ENCODE results near the gene FCRL4. TPM values are rescaled to one million over a fixed set of nuclear protein-coding genes. Genes with fewer than 3 reads are reported as not detected.

The FCRL4 gene
- total RNA-seq, 3 donors from 2014 or later (not counting 1 experiment from before 2014, with no cell fraction given) = not detected

- H3K27me3 Mint-ChIP-seq (ENCODE audit: low read depth in 2 of 2) = peaks cover 8 to 14% of the 10 kb centered on the region in 2 donors
- H3K27ac Mint-ChIP-seq = no peak overlapping the region
- ATAC-seq = no peak
- TF ChIP-seq CTCF (IDR thresholded peaks at IDR 0.05) = no peak
- H3K9me3 Mint-ChIP-seq = no peaks in the 10 kb centered on the region
- Histone ChIP-seq H3K4me3 (ENCODE audit: low read length) (no peak overlapping the region), H3K27me3 (ENCODE audit: control insufficient read depth, insufficient read depth, low read length) (no peaks in the 10 kb centered on the region), H3K36me3 (ENCODE audit: control insufficient read depth, insufficient read depth, low read length) (no peaks in the 10 kb centered on the region), H3K27ac (ENCODE audit: low read length) (no peak overlapping the region), H3K9me3 (ENCODE audit: control insufficient read depth, insufficient read depth, low read length) (no peaks in the 10 kb centered on the region), H3K4me1 (ENCODE audit: control insufficient read depth, insufficient read depth, low read length) (no peaks in the 10 kb centered on the region)
- intact Hi-C loops (cut with micrococcal nuclease) = no loop called here
- no peak for DNase-seq
- no peak overlapping the region for H3K4me3 Mint-ChIP-seq
- 87% methylated on average over 3 of the region's 3 CpGs for WGBS (ENCODE audit: insufficient coverage)
- no peaks in the 10 kb centered on the region for H3K4me1 Mint-ChIP-seq
- H3K36me3 Mint-ChIP-seq = no peaks in the 10 kb centered on the region
Measured at GRCh38 chr1:157618190-157618589, 20.3 kb upstream of the FCRL4 start.

- H3K36me3 ChIP-seq (ENCODE audit: control insufficient read depth, insufficient read depth, low read length) = no peaks in the 10 kb centered on the region
- peaks cover 7 to 16% of the 10 kb centered on the region in 2 donors for H3K4me1 Mint-ChIP-seq
- H3K9me3 Mint-ChIP-seq = no peaks in the 10 kb centered on the region
- H3K4me1 ChIP-seq (ENCODE audit: control insufficient read depth, insufficient read depth, low read length) = peaks cover 13% of the 10 kb centered on the region
- no peak for TF ChIP-seq CTCF (IDR thresholded peaks at IDR 0.05)
- no peak overlapping the region for H3K4me3 ChIP-seq (ENCODE audit: low read length)
- no peak overlapping the region for H3K4me3 Mint-ChIP-seq
- ATAC-seq (no peak), DNase-seq (no peak)
- intact Hi-C loops (cut with micrococcal nuclease) = no loop called here
- H3K27me3 ChIP-seq (ENCODE audit: control insufficient read depth, insufficient read depth, low read length) = peaks cover 6% of the 10 kb centered on the region
- H3K36me3 Mint-ChIP-seq = no peaks in the 10 kb centered on the region
- H3K27ac Mint-ChIP-seq = no peak overlapping the region
- no peaks in the 10 kb centered on the region for H3K9me3 ChIP-seq (ENCODE audit: control insufficient read depth, insufficient read depth, low read length)
- H3K27ac ChIP-seq (ENCODE audit: low read length) = no peak overlapping the region
- peaks cover 15 to 21% of the 10 kb centered on the region in 2 donors for H3K27me3 Mint-ChIP-seq (ENCODE audit: low read depth in 2 of 2)
- no CpG with 5 or more reads among the region's 1 CpG for WGBS (ENCODE audit: insufficient coverage)
Measured at GRCh38 chr1:157600236-157600635, 2.4 kb upstream of the FCRL4 start.

GRCh38 chr1:157596384-157596783, 1.5 kb downstream of the FCRL4 start:
- H3K36me3 Mint-ChIP-seq = no peaks in the 10 kb centered on the region
- H3K9me3 Mint-ChIP-seq = no peaks in the 10 kb centered on the region
- peaks cover 19% of the 10 kb centered on the region for H3K4me1 ChIP-seq (ENCODE audit: control insufficient read depth, insufficient read depth, low read length)
- H3K4me1 Mint-ChIP-seq = peaks cover 9 to 17% of the 10 kb centered on the region in 2 donors
- ATAC-seq (no peak), DNase-seq (no peak)
- no peaks in the 10 kb centered on the region for H3K9me3 ChIP-seq (ENCODE audit: control insufficient read depth, insufficient read depth, low read length)
- no peaks in the 10 kb centered on the region for H3K27me3 ChIP-seq (ENCODE audit: control insufficient read depth, insufficient read depth, low read length)
- H3K36me3 ChIP-seq (ENCODE audit: control insufficient read depth, insufficient read depth, low read length) = no peaks in the 10 kb centered on the region
- H3K27ac Mint-ChIP-seq = no peak overlapping the region
- no peak overlapping the region for H3K27ac ChIP-seq (ENCODE audit: low read length)
- WGBS (ENCODE audit: insufficient coverage) = 84% methylated on average over 5 of the region's 6 CpGs
- H3K27me3 Mint-ChIP-seq (ENCODE audit: low read depth in 2 of 2) = peaks cover 6 to 7% of the 10 kb centered on the region in 2 donors
- H3K4me3 ChIP-seq (ENCODE audit: low read length) = no peak overlapping the region
- intact Hi-C loops (cut with micrococcal nuclease) = no loop called here
- no peak overlapping the region for H3K4me3 Mint-ChIP-seq
- no peak for TF ChIP-seq CTCF (IDR thresholded peaks at IDR 0.05)

GRCh38 chr1:157595356-157595755, 2.5 kb downstream of the FCRL4 start:
- H3K27me3 Mint-ChIP-seq (ENCODE audit: low read depth in 2 of 2) = no peaks in the 10 kb centered on the region
- H3K27ac ChIP-seq (ENCODE audit: low read length) = no peak overlapping the region
- DNase-seq (no peak), ATAC-seq (peak in 2 of 3 donors; percentile 35 to 39)
- H3K4me1 Mint-ChIP-seq = peaks cover 9 to 17% of the 10 kb centered on the region in 2 donors
- H3K36me3 ChIP-seq (ENCODE audit: control insufficient read depth, insufficient read depth, low read length) = no peaks in the 10 kb centered on the region
- H3K4me3 Mint-ChIP-seq = no peak overlapping the region
- H3K27me3 ChIP-seq (ENCODE audit: control insufficient read depth, insufficient read depth, low read length) = no peaks in the 10 kb centered on the region
- no peak overlapping the region for H3K27ac Mint-ChIP-seq
- peaks cover 19% of the 10 kb centered on the region for H3K4me1 ChIP-seq (ENCODE audit: control insufficient read depth, insufficient read depth, low read length)
- H3K4me3 ChIP-seq (ENCODE audit: low read length) = no peak overlapping the region
- 1% methylated on average over 2 of the region's 2 CpGs for WGBS (ENCODE audit: insufficient coverage)
- H3K36me3 Mint-ChIP-seq = no peaks in the 10 kb centered on the region
- intact Hi-C loops (cut with micrococcal nuclease) = no loop called here
- no peaks in the 10 kb centered on the region for H3K9me3 ChIP-seq (ENCODE audit: control insufficient read depth, insufficient read depth, low read length)
- TF ChIP-seq CTCF (IDR thresholded peaks at IDR 0.05) = no peak
- H3K9me3 Mint-ChIP-seq = no peaks in the 10 kb centered on the region
